Fibroblast of lung (primary cell): ENCODE data around the gene ME1.

ENCODE experiments used
- CTCF ChIP-seq, 2 donors: IDR thresholded peaks in 1 of 2; conservative IDR thresholded peaks in 1 of 2; 1 replicate in 1 of 2; 2 replicates in 1 of 2; pipeline ENCODE4 v1.5.1; 2011 to 2012; ENCODE audit warnings: low read length in 2 of 2, control low read depth in 1 of 2, inconsistent platforms in 1 of 2, low read depth in 1 of 2, mild to moderate bottlenecking in 1 of 2
- EZH2 ChIP-seq: IDR thresholded peaks from 2 replicates; pipeline ENCODE4 v1.5.1; 2012; ENCODE audit warnings: low read length, control low read depth, mild to moderate bottlenecking; ENCODE audit errors: missing control alignments

GRCh38 chr6:83303426-83303825 lies 127.4 kb downstream of the ME1 start:
- TF ChIP-seq CTCF (conservative IDR thresholded peaks at IDR 0.05 in 1 of 2, IDR thresholded peaks at IDR 0.05 in 1 of 2; ENCODE audit: low read depth in 1 of 2, low read length in 2 of 2), result no peak
- TF ChIP-seq EZH2, result no peak
